Measurements from ENCODE around the gene KCTD11. TPM values are rescaled to one million over a fixed set of nuclear protein-coding genes. Genes with fewer than 3 reads are reported as not detected.

Gene KCTD11
- total RNA-seq, 1 experiment from 2014 or later: 5.4 TPM

GRCh38 chr17:7329374-7329996, 22.5 kb upstream of the KCTD11 start:
- intact Hi-C loops (cut with micrococcal nuclease): no loop called here
- H3K27me3 ChIP-seq (ENCODE audit: insufficient read depth, low read length): no peaks in the 10 kb centered on the region
- peaks cover 20% of the 10 kb centered on the region; the same call in 1 of the 2 replicates for H3K79me2 ChIP-seq (ENCODE audit: insufficient read depth, low read length)
- H3K4me1 ChIP-seq (ENCODE audit: control insufficient read depth in 1 of 2, insufficient read depth in 2 of 2, low read length in 2 of 2): peaks cover 3 to 29% of the 10 kb centered on the region in 2 experiments; a peak in 3 of 4 replicates
- peak overlapping the region; percentile 77 for H3K4me2 ChIP-seq (ENCODE audit: low read length)
- peaks cover 0 to 9% of the 10 kb centered on the region in 2 experiments; a peak in 3 of 4 replicates for H3K36me3 ChIP-seq (ENCODE audit: control insufficient read depth in 1 of 2, insufficient read depth in 2 of 2, low read length in 2 of 2)
- H3K9me2 ChIP-seq (ENCODE audit: insufficient read depth): no peaks in the 10 kb centered on the region
- no TSS peak for BruUV-seq (replicated peaks)
- ChIA-PET POLR2A (interaction anchor here (0.8 to 2.0 kb wide), 14 partner anchors 14 to 844 kb away, joined by 3 to 11 read pairs (median 5); partner anchors contain the start of genes ACADVL, DLG4, GABARAP and MPDU1), RAD21 (ENCODE audit: low non-redundant PET in 1 of 2, low total read pairs in 2 of 2, uncharacterized antibody in 2 of 2, unreplicated experiment in 2 of 2) (interaction anchor here (0.6 to 0.8 kb wide), 4 partner anchors 15 to 196 kb away, joined by 3 to 5 read pairs (median 3); partner anchors contain the start of gene TMEM256 (in 1 of the 2)), CTCF (interaction anchor here (0.6 to 2.2 kb wide), 17 partner anchors 9 to 712 kb away, joined by 3 to 12 read pairs (median 5); partner anchors contain the start of genes ACADVL, DLG4, GPS2 and SENP3)
- H3K9ac ChIP-seq (ENCODE audit: low read length): peak overlapping the region; percentile 93
- H3K27ac ChIP-seq (ENCODE audit: low read depth, low read length): peak overlapping the region; percentile 81
- H4K20me1 ChIP-seq (ENCODE audit: insufficient read depth): no peaks in the 10 kb centered on the region
- ATAC-seq (peak; percentile 78), DNase-seq (ENCODE audit: low read depth, low spot score) (peak; percentile 99)
- H3K9me3 ChIP-seq (ENCODE audit: control insufficient read depth in 1 of 2, insufficient read depth in 1 of 2, low read depth in 1 of 2, low read length in 2 of 2): no peaks in the 10 kb centered on the region
- peak; percentile 59 for TF ChIP-seq TCF7L2 (IDR thresholded peaks at IDR 0.05; ENCODE audit: borderline replicate concordance, extremely low read depth, insufficient read depth, insufficient read length)
- no peak for TF ChIP-seq ZFX (IDR thresholded peaks at IDR 0.05)
- TF ChIP-seq EZH2 (IDR thresholded peaks at IDR 0.05): no peak
- TF ChIP-seq POLR2AphosphoS5 (IDR thresholded peaks at IDR 0.05; ENCODE audit: low read depth, low read length): peak; percentile 76
- peak; percentile 70; the same call in 1 of the 2 replicates for TF ChIP-seq EGR1 (IDR thresholded peaks at IDR 0.05; ENCODE audit: low read depth)
- TF ChIP-seq SP1 (IDR thresholded peaks at IDR 0.05; ENCODE audit: low read depth): peak; percentile 53; the same call in 1 of the 2 replicates
- peak; percentile 29 for TF ChIP-seq POLR2A (IDR thresholded peaks at IDR 0.05; ENCODE audit: borderline replicate concordance, extremely low read depth, insufficient read depth, insufficient read length)
- TF ChIP-seq MAX (IDR thresholded peaks at IDR 0.05): peak; percentile 73; the same call in 1 of the 2 replicates
- no peak overlapping the region for H2AFZ ChIP-seq (ENCODE audit: low read depth, low read length, poor library complexity, severe bottlenecking)
- peak overlapping the region; percentile 98 to 99 for H3K4me3 ChIP-seq (replicated peaks in 1 of 2; ENCODE audit: low read depth in 1 of 2, low read length in 2 of 2)
